Mammary epithelial cell (primary cell): ENCODE data around the gene DPEP2NB.

Experiments
- CTCF ChIP-seq, 2 donors: IDR thresholded peaks in 1 of 2; conservative IDR thresholded peaks in 1 of 2; 2 replicates each; pipeline ENCODE4 v1.5.1; 2011 to 2012; ENCODE audit warnings: inconsistent platforms in 2 of 2, low read length in 2 of 2, mild to moderate bottlenecking in 2 of 2, control low read depth in 1 of 2, low read depth in 1 of 2; ENCODE audit not compliant: insufficient read depth in 1 of 2; ENCODE audit errors: extremely low read depth in 1 of 2
- EZH2 ChIP-seq: IDR thresholded peaks from 2 replicates; pipeline ENCODE4 v1.6.1; 2012; ENCODE audit warnings: low read length, inconsistent platforms, borderline replicate concordance

DNA sequence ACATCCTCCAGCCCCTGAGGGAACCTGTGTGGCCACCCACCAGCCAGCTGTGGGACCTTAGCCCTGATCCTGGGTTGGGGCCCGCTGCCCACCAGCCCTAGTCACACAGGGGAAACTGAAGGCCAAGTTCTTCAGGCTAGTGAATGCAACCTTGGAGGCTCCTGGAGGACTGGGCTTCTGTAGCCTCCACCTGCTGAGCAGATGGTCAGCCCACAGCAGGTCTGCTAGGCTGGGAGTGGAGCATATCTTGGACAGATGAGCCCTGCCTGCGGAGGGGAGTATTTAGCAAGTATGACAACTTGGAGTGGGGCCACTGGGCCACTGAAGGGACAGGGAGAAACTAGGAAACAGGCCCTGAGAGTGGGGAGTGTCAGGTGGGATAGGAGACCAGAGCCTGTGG, 39.5 kb downstream of the DPEP2NB start:
- no peak for TF ChIP-seq CTCF (conservative IDR thresholded peaks at IDR 0.05 in 1 of 2, IDR thresholded peaks at IDR 0.05 in 1 of 2; ENCODE audit: extremely low read depth in 1 of 2, insufficient read depth in 1 of 2, low read depth in 1 of 2, low read length in 2 of 2)
- no peak for TF ChIP-seq EZH2
